ENCODE results near the gene SLFN11.
"Not testable (repeated sequence)": the region's sequence is repeated elsewhere in the genome, so short reads cannot be mapped to it uniquely, and the experiment has no call there.

SLFN11 gene

DNA sequence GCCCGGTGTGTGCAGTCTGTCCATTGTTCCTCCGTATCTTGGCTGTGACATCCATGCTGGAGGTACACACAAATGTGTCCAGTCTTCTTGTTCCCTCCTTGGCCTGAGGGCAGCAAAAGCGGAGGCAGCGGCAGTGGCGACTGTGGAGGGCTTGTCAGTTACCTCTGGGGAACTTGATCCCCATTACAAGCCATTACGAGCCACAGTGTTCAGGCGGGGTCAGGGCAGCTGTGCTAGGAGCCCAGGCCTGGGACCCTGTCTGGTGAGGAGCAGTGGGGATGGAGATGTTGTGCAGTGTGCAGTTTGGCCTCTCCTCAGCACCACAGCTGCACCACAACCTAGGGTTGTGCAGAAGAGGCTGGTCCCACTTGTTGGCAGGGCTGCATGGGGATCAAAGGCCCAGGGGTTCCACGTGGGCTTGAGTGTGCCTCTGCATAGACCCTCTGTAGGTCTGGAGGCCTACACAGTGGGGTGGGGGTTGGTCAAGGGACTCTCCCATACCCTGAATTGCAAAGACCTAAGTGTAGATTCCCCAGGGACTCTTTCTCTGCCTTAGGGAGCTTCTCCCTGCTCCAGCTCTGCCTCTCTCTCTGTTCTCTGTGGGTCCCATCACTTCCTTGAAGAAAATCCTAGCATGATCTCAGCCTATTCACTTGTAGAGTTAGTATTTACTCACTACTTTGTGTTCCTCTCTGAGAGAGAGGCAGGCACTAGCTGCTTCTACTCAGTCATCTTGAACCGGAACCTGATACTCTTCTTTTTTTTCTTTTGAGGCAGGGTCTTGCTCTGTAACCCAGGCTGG, 58.8 kb downstream of the SLFN11 start:
- DNase-seq (ENCODE audit: low read depth): no peak
- TF ChIP-seq, protein P1, sequence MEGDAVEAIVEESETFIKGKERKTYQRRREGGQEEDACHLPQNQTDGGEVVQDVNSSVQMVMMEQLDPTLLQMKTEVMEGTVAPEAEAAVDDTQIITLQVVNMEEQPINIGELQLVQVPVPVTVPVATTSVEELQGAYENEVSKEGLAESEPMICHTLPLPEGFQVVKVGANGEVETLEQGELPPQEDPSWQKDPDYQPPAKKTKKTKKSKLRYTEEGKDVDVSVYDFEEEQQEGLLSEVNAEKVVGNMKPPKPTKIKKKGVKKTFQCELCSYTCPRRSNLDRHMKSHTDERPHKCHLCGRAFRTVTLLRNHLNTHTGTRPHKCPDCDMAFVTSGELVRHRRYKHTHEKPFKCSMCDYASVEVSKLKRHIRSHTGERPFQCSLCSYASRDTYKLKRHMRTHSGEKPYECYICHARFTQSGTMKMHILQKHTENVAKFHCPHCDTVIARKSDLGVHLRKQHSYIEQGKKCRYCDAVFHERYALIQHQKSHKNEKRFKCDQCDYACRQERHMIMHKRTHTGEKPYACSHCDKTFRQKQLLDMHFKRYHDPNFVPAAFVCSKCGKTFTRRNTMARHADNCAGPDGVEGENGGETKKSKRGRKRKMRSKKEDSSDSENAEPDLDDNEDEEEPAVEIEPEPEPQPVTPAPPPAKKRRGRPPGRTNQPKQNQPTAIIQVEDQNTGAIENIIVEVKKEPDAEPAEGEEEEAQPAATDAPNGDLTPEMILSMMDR (IDR thresholded peaks at IDR 0.05; ENCODE audit: low read depth, low read length, missing control alignments): no peak
- no peak overlapping the region for H3K4me3 ChIP-seq (ENCODE audit: low read depth, low read length)

DNA sequence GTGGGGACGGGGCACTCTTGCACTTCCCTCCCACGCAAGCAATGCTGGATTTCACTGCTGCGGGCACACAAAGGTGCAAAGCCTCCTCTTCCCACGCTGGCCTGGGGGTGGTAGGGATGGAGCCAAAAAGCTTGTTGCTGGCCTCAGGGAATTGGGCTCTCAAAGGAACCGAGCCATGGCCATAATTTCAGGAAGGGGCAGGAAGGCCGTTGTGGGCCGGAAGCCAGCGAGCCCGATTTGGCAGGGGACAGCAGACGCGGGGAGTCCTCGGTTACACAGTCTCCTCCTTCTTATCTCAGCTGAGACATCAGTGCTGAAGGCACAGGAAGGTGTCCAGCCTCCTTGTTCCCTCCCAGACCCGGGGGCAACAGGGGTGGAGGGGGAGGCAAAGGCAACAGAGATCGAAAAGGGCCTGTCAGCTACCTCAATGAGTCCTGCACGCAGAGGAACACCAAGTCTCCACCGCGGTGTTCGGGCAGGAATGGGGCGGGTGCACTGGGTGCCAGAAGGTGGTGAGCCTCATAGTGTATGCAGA, 59.5 kb downstream of the SLFN11 start:
- DNase-seq (ENCODE audit: low read depth): no peak
- TF ChIP-seq, protein P1 (IDR thresholded peaks at IDR 0.05; ENCODE audit: low read depth, low read length, missing control alignments): no peak
- no peak overlapping the region for H3K4me3 ChIP-seq (ENCODE audit: low read depth, low read length)

DNA sequence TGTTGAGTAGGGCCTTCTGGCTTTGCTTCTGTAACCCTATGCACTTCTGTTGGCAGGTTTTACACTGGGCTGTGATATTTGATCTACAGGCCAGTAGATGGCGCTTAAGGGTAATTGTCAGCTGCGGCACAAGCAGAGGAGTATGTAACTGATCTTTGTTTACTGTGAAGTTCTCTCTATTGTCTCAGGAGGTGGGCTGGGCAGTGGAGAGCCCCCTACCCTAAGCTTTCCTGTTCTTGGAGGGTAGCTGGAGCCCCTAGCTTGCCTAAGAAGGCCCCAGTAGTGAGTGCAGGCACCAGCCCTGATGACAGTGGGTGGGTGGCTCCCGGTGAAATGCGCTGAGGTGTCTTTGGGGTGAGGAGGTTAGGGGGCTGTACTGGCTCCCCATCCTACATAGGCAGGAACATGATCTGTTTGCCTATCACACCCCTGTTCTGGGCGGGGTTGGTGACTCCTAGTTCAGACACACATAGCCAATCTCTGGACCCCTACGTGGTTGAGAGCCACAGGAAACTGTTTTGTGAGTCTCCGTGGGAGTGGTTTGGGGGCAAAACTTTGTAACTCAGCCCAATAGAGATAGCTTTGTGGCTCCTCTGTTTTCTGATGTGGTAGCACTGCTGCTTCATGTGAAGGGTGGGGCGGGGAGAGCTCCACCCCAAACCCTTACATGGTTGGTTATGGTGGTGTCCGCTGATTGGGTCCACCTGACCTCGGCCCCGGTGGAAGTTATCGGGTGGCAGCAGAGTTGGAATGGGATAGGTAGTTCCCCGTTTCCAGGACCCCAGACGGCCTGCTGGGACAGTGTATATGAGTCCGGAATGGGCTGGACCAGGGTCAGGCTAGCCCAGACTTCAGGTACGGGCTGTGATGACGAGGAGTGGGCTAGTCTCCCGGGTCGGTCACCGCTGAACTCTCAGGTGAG, 60.4 kb downstream of the SLFN11 start:
- peak; percentile 36 for DNase-seq (ENCODE audit: low read depth)
- H3K4me3 ChIP-seq (ENCODE audit: low read depth, low read length): peak overlapping the region; percentile 28
- TF ChIP-seq, protein P1 (IDR thresholded peaks at IDR 0.05; ENCODE audit: low read depth, low read length, missing control alignments): peak; percentile 68

DNA sequence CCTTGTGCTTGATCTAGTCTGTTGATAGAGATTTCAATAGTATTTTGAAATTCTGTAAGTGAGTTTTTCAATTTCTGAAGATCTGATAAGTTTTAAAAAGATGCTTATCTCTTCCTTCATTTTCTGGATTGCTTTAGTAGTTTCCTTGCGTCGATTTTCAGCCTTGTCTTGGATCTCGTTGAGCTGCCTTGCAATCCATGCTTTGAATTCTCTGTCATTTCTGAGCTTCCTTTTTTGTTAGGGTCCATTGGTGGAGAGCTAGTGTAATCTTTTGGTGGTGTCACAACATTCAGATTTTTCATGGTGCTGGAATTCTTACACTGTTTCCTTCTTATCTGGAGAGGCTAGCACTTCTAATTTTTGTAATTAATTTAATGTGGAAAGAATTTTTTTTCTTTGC, 61.1 kb downstream of the SLFN11 start:
- no peak for DNase-seq (ENCODE audit: low read depth)
- H3K4me3 ChIP-seq (ENCODE audit: low read depth, low read length): no peak overlapping the region
- TF ChIP-seq, protein P1 (IDR thresholded peaks at IDR 0.05; ENCODE audit: low read depth, low read length, missing control alignments): no peak

DNA sequence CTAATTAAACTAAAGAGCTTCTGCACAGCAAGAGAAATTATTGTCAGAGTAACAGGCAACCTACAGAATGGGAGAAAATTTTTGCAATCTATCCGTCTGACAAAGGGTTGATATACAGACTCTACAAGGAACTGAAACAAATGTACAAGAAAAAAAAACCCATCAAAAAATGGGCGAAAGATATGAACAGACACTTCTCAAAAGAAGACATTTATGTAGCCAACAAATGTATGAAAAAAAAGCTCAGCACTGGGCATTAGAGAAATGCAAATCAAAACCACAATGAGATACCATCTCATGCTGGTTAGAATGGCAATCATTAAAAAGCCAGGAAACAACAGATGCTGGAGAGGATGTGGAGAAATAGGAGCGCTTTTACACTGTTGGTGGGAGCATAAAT, 64.1 kb downstream of the SLFN11 start:
- not testable (repeated sequence) for DNase-seq (ENCODE audit: low read depth); H3K4me3 ChIP-seq (ENCODE audit: low read depth, low read length)
